LNCAP (cell line): ENCODE measurements around the gene LIPH.

ENCODE experiments used
- TF ChIP-seq, protein P1 (sequence below): fragments of 450-650 bp; IDR thresholded peaks from 2 replicates; pipeline ENCODE4 v1.5.1; 2017; ENCODE audit warnings: mild to moderate bottlenecking

LIPH gene

GRCh38 chr3:185484296-185484695 is 68.1 kb downstream of the LIPH start:
- TF ChIP-seq, protein P1, sequence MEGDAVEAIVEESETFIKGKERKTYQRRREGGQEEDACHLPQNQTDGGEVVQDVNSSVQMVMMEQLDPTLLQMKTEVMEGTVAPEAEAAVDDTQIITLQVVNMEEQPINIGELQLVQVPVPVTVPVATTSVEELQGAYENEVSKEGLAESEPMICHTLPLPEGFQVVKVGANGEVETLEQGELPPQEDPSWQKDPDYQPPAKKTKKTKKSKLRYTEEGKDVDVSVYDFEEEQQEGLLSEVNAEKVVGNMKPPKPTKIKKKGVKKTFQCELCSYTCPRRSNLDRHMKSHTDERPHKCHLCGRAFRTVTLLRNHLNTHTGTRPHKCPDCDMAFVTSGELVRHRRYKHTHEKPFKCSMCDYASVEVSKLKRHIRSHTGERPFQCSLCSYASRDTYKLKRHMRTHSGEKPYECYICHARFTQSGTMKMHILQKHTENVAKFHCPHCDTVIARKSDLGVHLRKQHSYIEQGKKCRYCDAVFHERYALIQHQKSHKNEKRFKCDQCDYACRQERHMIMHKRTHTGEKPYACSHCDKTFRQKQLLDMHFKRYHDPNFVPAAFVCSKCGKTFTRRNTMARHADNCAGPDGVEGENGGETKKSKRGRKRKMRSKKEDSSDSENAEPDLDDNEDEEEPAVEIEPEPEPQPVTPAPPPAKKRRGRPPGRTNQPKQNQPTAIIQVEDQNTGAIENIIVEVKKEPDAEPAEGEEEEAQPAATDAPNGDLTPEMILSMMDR: no peak

GRCh38 chr3:185479373-185479945 is 72.9 kb downstream of the LIPH start:
- TF ChIP-seq, protein P1: no peak

DNA sequence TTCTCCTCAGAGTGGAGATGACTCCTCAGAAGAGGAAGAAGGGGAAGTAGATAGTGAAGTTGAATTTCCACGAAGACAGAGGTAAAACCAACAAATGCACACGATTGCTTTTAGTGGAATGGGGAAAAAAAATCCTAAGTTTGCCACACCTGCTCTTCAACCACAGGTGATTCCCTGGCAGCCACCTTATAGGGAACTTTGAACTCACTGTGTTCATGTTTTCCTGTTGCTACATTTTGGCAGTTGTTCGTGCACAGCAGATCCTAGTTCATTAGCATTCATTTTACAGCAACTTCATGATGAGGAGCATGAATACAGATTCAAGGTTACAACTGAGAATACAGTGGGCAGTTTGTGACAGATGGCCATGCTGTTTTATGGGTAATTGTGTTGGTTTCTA is 75.1 kb downstream of the LIPH start:
- TF ChIP-seq, protein P1: no peak

DNA sequence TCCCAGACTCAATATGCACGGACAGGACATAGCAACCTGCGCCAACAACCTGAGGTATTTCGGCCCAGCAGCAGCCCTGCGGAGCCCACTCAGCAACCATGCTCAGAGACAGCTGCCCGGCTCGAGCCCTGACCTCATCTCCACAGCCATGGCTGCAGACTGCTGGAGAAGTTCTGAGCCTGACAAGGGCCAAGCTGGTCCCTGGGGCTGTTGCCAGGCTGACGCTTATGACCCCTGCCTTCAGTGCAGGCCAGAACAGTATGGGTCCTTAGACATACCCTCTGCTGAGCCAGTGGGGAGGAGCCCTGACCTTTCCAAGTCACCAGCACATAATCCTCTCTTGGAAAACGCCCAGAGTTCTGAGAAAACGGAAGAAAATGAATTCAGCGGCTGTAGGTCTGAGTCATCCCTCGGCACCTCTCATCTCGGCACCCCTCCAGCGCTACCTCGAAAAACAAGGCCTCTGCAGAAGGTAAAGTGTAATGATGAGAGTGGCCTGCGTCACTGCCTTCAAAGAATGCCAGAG is 79.0 kb downstream of the LIPH start:
- TF ChIP-seq, protein P1: no peak

GRCh38 chr3:185470323-185470722 is 82.1 kb downstream of the LIPH start:
- TF ChIP-seq, protein P1: no peak

DNA sequence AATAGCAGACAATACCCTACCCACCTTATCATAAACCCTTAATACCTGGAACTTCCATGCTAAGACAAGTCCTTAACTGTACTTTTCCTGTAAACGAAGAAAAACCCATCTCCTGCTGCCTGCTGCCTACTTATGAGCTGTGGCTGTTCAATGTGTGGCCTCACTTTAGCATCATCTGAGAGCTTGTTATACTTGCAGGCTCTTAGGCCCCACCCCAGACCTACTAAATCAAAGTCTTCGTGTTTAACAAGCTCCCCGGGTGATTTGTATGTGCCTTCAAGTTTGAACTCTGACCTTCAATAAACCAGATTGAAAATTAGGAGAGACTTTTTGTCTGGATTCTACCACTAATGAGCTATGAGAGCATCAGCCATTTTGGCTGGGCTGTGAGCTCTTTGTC is 82.8 kb downstream of the LIPH start:
- TF ChIP-seq, protein P1: no peak

DNA sequence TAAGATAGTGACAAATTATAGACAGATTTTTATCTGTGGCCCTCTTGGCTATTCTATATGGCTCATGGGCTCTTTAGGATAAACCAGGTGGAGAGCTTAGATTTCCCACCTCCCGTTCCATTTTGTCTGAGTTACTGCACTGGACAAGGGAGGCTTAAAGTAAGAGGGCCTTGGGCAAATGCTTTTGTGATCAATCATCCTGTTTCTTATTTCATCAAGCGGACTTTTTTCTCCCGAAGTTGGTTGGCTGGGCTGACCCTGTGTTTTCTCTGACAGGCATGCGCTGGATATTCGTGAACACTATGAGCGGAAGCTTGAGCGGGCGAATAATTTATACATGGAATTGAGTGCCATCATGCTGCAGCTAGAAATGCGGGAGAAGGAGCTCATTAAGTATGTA is 86.9 kb downstream of the LIPH start:
- TF ChIP-seq, protein P1: no peak
